Testis (tissue), 2 donors: ENCODE results near the gene CCDC127.

Experiments
- POLR2A ChIP-seq: fragments of 450-650 bp; IDR thresholded peaks from one replicate; pipeline ENCODE4 v1.6.1; 2017; ENCODE audit warnings: antibody characterized with exemption, mild to moderate bottlenecking, moderate library complexity
- TF ChIP-seq, protein P1 (sequence below), 3 experiments: fragments of 450-650 bp in 2 of 3; fragments of 200-600 bp in 1 of 3; sonication (generic) in 1 of 3; IDR thresholded peaks; one replicate each; pipeline ENCODE4 v1.5.1; 2016 to 2019; ENCODE audit warnings: antibody characterized with exemption in 3 of 3, mild to moderate bottlenecking in 2 of 3, moderate library complexity in 1 of 3

DNA sequence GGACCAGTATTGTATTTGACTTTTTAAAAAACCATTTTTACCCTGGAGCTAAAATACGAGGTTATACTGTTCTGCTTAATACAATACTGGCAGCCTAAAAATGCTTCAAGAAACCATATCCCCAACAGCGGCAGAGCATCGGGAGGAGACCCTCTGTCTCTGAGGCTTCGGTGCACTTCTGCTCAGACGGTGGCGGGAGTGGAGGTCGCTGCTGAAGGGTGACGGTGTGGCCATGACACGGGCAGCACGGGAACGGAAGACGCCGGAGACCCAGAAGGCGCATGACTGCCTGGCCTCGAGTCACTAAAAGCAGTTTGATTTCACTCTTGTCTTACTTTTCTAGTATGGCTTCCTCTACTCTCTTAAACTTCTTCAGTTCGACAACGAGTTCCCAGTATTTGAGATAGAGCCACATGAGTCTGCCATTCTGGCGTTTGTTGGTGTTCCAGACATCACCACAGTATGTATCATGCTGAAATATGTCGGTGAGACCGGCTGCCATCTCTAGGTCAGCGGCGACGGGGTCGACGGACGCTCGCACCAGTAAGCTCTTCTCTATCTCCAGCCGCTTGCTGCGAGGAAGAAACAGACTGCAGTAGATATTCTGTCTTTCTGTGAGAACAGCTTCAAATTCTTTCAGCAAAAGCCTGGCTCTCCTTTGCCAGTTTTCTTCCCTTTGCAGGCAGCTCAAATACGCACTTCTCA lies 12.8 kb downstream of the CCDC127 start:
- TF ChIP-seq, protein P1, sequence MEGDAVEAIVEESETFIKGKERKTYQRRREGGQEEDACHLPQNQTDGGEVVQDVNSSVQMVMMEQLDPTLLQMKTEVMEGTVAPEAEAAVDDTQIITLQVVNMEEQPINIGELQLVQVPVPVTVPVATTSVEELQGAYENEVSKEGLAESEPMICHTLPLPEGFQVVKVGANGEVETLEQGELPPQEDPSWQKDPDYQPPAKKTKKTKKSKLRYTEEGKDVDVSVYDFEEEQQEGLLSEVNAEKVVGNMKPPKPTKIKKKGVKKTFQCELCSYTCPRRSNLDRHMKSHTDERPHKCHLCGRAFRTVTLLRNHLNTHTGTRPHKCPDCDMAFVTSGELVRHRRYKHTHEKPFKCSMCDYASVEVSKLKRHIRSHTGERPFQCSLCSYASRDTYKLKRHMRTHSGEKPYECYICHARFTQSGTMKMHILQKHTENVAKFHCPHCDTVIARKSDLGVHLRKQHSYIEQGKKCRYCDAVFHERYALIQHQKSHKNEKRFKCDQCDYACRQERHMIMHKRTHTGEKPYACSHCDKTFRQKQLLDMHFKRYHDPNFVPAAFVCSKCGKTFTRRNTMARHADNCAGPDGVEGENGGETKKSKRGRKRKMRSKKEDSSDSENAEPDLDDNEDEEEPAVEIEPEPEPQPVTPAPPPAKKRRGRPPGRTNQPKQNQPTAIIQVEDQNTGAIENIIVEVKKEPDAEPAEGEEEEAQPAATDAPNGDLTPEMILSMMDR (IDR thresholded peaks at IDR 0.05) = no peak
- TF ChIP-seq POLR2A = no peak
